ENCODE data around the gene TTLL10.

DNA sequence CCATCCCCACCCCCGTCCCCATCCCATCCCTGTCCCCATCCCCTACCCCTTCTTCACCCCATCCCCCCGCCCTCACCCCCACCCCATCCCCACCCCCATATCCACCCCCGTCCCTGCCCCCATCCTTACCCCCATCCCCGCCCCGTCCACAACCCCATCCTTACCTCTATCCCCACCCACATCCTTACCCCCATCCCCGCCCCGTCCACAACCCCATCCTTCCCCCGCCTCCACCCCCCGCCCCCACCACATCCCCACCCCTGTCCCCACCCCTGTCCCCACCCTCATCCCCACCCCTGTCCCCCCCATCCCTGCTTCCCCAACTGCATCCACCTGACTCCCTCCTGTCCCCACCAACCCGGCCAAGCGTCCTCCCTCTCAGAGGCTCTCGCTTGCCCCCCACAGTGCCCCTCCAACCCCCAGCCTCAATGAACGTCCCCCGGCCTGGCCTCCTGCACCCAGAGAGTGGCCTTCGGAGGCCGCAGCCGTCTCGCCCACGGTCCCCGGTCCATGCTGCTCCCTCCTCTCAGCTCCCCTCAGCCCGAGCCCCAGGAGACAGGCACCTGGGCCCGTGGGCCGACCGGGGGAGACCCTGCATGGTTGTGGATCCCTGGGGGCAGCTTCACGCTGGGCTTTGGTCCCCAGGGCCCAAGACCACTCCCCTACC is 32.3 kb upstream of the TTLL10 start:
- TF ChIP-seq, protein P1, sequence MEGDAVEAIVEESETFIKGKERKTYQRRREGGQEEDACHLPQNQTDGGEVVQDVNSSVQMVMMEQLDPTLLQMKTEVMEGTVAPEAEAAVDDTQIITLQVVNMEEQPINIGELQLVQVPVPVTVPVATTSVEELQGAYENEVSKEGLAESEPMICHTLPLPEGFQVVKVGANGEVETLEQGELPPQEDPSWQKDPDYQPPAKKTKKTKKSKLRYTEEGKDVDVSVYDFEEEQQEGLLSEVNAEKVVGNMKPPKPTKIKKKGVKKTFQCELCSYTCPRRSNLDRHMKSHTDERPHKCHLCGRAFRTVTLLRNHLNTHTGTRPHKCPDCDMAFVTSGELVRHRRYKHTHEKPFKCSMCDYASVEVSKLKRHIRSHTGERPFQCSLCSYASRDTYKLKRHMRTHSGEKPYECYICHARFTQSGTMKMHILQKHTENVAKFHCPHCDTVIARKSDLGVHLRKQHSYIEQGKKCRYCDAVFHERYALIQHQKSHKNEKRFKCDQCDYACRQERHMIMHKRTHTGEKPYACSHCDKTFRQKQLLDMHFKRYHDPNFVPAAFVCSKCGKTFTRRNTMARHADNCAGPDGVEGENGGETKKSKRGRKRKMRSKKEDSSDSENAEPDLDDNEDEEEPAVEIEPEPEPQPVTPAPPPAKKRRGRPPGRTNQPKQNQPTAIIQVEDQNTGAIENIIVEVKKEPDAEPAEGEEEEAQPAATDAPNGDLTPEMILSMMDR (conservative IDR thresholded peaks at IDR 0.05; ENCODE audit: low read length): no peak
- TF ChIP-seq EZH2phosphoT487 (IDR thresholded peaks at IDR 0.05; ENCODE audit: borderline replicate concordance): no peak

Data from Loucy (cell line).